H1 (cell line): ENCODE results near the gene ELL. TPM values are rescaled to one million over a fixed set of nuclear protein-coding genes. Genes with fewer than 3 reads are reported as not detected.

ENCODE experiments used
- BRCA1 ChIP-seq: IDR thresholded peaks from 2 replicates; pipeline ENCODE4 v1.6.1; 2012; ENCODE audit warnings: low read depth, low read length, improper control_type of control experiment
- EP300 ChIP-seq, 2 experiments: IDR thresholded peaks; 1 replicate in 1 of 2; 2 replicates in 1 of 2; pipeline ENCODE4 v1.6.1; 2011 to 2012; ENCODE audit warnings: low read depth in 2 of 2, low read length in 2 of 2, mild to moderate bottlenecking in 2 of 2, borderline replicate concordance in 1 of 2, inconsistent platforms in 1 of 2, moderate library complexity in 1 of 2
- KDM1A ChIP-seq: fragments of 200-600, 300-600 bp; sonication (generic); IDR thresholded peaks from 2 replicates; pipeline ENCODE4 v1.7.1; 2016; ENCODE audit warnings: mild to moderate bottlenecking, low read length, borderline replicate concordance
- POU5F1 ChIP-seq: IDR thresholded peaks from 2 replicates; pipeline ENCODE4 v1.6.1; 2011; ENCODE audit warnings: low read depth, mild to moderate bottlenecking, low read length, moderate library complexity
- SAP30 ChIP-seq: fragments of 300-600 bp; sonication (generic); IDR thresholded peaks from 2 replicates; pipeline ENCODE4 v1.7.1; 2012; ENCODE audit warnings: low read length, moderate library complexity, mild to moderate bottlenecking, inconsistent platforms; ENCODE audit not compliant: insufficient read depth, insufficient replicate concordance
- TAF1 ChIP-seq: IDR thresholded peaks from 2 replicates; pipeline ENCODE4 v1.6.1; 2011; ENCODE audit warnings: mild to moderate bottlenecking, low read depth, low read length
- polyA plus RNA-seq, 7 experiments: library from polyadenylated mRNA; depleted of rRNA in 3 of 7; stranded (reverse) in 5 of 7; unstranded in 2 of 7; fragments of >200 nt in 5 of 7; fragments of 200-250 nt in 2 of 7; gene quantifications; 1 replicate in 5 of 7; 2 replicates in 1 of 7; 4 replicates in 1 of 7; pipeline versions ENCODE4 v1.2.1 to v1.2.3, GENCODE V29; 2011 to 2013; ENCODE audit warnings: missing spikeins in 2 of 7, mixed read lengths in 2 of 7
- total RNA-seq: library from RNA; stranded (reverse); fragmentation: NEBNext Ultra II Directional; extraction: Animal tissue kit (Norgen Biotek cat#: 25700); gene quantifications from 2 replicates; pipeline ENCODE4 v1.2.1, GENCODE V29; 2021
- TF ChIP-seq, protein P1 (sequence below): IDR thresholded peaks from 2 replicates; pipeline ENCODE4 v1.6.1; 2011; ENCODE audit warnings: low read length, improper control_type of control experiment

Gene ELL
- total and polyA plus RNA-seq, 2 of the 8 experiments (the other 6 are each of a cell fraction or from before 2014, with no cell fraction given), result 5.2 to 10.5 TPM

DNA sequence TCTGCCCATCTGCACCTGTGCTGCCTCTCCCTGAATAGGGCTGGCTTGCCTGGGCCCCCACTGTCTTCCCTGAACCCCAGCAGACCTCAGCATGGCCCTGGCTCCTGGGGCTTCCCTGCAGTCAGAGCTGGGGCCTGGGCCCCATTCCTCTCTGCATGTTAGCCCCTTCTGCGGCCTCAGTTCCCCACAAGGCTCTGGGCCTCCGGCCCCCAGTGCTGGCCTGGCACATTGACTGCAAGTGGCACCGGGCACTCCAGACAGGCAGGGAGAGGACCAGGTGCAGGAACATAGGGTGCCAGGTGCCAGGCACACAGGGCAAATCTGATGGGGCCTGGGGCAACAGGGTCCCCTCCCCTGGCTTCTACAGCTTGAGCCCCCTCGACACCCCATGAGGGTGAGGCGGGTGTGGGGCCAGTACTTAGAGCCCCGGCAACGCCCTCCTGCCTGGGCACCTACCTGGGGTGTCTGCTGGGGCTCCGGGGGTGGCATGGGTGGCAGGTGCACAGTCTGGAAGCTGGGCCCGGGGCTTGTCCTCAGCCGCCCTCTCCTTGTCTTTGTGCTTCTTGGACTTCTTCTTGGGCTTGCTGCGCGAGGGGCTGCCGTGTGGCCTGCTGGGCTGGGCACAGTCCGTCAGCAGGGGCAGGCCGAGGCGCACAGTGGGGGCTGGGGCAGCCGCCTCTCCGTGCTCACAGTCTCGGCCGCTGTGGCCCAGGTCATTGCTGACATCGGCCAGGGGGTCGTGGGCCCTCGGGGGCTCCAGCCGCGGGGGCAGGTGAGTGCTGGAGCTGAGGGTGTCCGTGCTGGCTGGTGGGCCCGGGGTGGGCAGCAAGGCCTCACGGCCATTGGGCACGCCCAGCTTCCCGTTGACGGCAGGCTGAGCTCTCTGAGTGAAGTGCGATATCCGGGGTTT lies 71.6 kb downstream of the ELL start (continued):
- TF ChIP-seq EP300 (IDR thresholded peaks at IDR 0.05; ENCODE audit: borderline replicate concordance in 1 of 2, low read depth in 2 of 2, low read length in 2 of 2), result no peak
- TF ChIP-seq POU5F1, result no peak
- TF ChIP-seq, protein P1, sequence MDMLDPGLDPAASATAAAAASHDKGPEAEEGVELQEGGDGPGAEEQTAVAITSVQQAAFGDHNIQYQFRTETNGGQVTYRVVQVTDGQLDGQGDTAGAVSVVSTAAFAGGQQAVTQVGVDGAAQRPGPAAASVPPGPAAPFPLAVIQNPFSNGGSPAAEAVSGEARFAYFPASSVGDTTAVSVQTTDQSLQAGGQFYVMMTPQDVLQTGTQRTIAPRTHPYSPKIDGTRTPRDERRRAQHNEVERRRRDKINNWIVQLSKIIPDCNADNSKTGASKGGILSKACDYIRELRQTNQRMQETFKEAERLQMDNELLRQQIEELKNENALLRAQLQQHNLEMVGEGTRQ, result no peak
- no peak for TF ChIP-seq BRCA1
- no peak for TF ChIP-seq SAP30
- TF ChIP-seq TAF1, result no peak
- no peak for TF ChIP-seq KDM1A
